Body of pancreas (tissue), 4 donors: ENCODE measurements around the gene PPIG.
"Not testable (repeated sequence)": the region's sequence is repeated elsewhere in the genome, so short reads cannot be mapped to it uniquely, and the experiment has no call there.

Experiments
- POLR2A ChIP-seq, 3 donors: fragments of 450-650 bp; IDR thresholded peaks; one replicate each; pipeline ENCODE4 v1.6.1; 2016; ENCODE audit warnings: antibody characterized with exemption in 3 of 3, mild to moderate bottlenecking in 2 of 3
- TF ChIP-seq, protein P1 (sequence below), 7 experiments: fragments of 450-650 bp in 4 of 7; fragments of 200-600 bp in 3 of 7; sonication (generic) in 3 of 7; IDR thresholded peaks; one replicate each; pipeline ENCODE4 v1.5.1; 2016 to 2019; ENCODE audit warnings: antibody characterized with exemption in 7 of 7

- TF ChIP-seq, protein P1, sequence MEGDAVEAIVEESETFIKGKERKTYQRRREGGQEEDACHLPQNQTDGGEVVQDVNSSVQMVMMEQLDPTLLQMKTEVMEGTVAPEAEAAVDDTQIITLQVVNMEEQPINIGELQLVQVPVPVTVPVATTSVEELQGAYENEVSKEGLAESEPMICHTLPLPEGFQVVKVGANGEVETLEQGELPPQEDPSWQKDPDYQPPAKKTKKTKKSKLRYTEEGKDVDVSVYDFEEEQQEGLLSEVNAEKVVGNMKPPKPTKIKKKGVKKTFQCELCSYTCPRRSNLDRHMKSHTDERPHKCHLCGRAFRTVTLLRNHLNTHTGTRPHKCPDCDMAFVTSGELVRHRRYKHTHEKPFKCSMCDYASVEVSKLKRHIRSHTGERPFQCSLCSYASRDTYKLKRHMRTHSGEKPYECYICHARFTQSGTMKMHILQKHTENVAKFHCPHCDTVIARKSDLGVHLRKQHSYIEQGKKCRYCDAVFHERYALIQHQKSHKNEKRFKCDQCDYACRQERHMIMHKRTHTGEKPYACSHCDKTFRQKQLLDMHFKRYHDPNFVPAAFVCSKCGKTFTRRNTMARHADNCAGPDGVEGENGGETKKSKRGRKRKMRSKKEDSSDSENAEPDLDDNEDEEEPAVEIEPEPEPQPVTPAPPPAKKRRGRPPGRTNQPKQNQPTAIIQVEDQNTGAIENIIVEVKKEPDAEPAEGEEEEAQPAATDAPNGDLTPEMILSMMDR (IDR thresholded peaks at IDR 0.05) = not testable (repeated sequence)
- not testable (repeated sequence) for TF ChIP-seq POLR2A (IDR thresholded peaks at IDR 0.05)
These were observed 9.6 kb upstream of the PPIG start for GRCh38 chr2:169574539-169574938.
